ENCODE measurements around the gene DRAM1.
"Not testable (repeated sequence)": the region's sequence is repeated elsewhere in the genome, so short reads cannot be mapped to it uniquely, and the experiment has no call there.

Gene DRAM1

GRCh38 chr12:101852998-101853397 is 24.4 kb upstream of the DRAM1 start:
- no peak for DNase-seq (ENCODE audit: low spot score in 2 of 2)
- ATAC-seq (ENCODE audit: low read depth): no peak
- no peak overlapping the region for H3K4me3 Mint-ChIP-seq
- H3K27ac Mint-ChIP-seq: no peak overlapping the region
- H3K36me3 Mint-ChIP-seq: no peaks in the 10 kb centered on the region
- no peaks in the 10 kb centered on the region for H3K9me3 Mint-ChIP-seq
- H3K4me1 Mint-ChIP-seq: peaks cover 23% of the 10 kb centered on the region
- H3K27me3 Mint-ChIP-seq: no peaks in the 10 kb centered on the region

DNA sequence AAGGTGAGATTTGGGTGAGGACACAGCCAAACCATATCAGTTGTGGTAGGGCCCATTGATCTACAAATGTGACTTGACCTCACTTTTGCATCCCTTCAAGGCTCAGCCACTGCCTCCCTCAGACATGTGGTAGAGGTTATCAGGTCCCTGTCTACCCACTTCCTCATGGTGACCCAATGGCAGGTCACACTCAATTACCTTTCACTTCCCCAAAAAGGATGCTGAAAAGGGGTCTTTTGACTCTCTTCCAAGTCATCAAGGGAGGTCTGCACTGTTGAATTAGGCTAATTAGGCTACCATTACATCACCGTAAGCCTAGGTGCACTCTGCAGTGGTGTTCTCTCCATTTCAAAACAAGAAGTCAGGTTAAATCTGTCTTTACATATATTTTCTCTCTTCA is 22.6 kb upstream of the DRAM1 start:
- no peaks in the 10 kb centered on the region for H3K27me3 Mint-ChIP-seq
- H3K4me1 Mint-ChIP-seq: peaks cover 23% of the 10 kb centered on the region
- DNase-seq (ENCODE audit: low spot score in 2 of 2) (no peak), ATAC-seq (ENCODE audit: low read depth) (peak; percentile 87)
- H3K4me3 Mint-ChIP-seq: no peak overlapping the region
- no peaks in the 10 kb centered on the region for H3K36me3 Mint-ChIP-seq
- peak overlapping the region; percentile 58 for H3K27ac Mint-ChIP-seq
- no peaks in the 10 kb centered on the region for H3K9me3 Mint-ChIP-seq

DNA sequence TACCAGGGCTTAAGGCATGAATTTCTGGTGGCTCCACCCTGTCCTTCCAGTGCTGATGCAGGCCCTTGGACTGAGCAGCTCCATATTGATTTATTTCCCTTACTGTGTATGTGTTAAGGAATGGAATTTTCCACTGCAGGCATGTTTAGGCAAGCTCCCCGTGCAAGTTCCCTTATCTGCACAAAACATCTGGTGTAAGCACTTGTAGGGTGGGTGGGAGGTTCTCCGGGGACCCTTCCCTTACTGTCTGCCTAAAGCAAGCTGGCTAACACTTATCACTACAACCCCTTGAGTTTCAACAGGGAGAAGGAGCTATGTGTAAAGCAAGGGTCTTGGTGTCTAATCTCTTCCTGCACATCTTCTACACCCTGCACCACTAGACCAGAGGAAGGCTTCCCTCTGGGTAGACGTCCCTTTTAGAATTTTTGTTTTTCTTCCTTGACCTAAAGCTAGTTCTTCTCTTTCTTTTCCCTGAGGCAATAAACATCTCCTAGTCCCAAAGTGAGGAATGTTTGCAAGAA is 22.0 kb upstream of the DRAM1 start:
- Mint-ChIP-seq H3K27me3 (no peaks in the 10 kb centered on the region), H3K4me3 (no peak overlapping the region), H3K36me3 (no peaks in the 10 kb centered on the region), H3K9me3 (no peaks in the 10 kb centered on the region), H3K27ac (peak overlapping the region; percentile 58), H3K4me1 (peaks cover 20% of the 10 kb centered on the region)
- no peak for ATAC-seq (ENCODE audit: low read depth)
- no peak for DNase-seq (ENCODE audit: low spot score in 2 of 2)

DNA sequence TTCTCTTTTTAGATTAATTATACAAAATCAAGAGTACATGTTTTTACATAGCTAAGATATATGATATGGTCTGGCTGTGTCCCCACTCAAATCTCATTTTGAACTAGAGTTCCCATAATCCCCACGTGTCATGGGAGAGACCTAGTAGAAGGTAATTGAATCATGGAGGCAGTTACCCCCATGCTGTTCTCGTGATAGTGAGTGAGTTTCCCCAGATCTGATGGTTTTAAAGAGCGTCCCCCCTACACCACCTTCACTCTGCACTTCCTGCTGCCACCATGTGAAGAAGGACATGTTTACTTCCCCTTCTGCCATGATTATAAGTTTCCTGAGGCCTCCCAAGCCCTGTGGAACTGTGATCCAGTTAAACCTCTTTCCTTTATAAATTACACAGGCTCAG is 21.4 kb upstream of the DRAM1 start:
- no peaks in the 10 kb centered on the region for H3K36me3 Mint-ChIP-seq
- no peak overlapping the region for H3K4me3 Mint-ChIP-seq
- DNase-seq (ENCODE audit: low spot score in 2 of 2) (no peak), ATAC-seq (ENCODE audit: low read depth) (no peak)
- peaks cover 20% of the 10 kb centered on the region for H3K4me1 Mint-ChIP-seq
- no peaks in the 10 kb centered on the region for H3K27me3 Mint-ChIP-seq
- H3K9me3 Mint-ChIP-seq: no peaks in the 10 kb centered on the region
- H3K27ac Mint-ChIP-seq: no peak overlapping the region

DNA sequence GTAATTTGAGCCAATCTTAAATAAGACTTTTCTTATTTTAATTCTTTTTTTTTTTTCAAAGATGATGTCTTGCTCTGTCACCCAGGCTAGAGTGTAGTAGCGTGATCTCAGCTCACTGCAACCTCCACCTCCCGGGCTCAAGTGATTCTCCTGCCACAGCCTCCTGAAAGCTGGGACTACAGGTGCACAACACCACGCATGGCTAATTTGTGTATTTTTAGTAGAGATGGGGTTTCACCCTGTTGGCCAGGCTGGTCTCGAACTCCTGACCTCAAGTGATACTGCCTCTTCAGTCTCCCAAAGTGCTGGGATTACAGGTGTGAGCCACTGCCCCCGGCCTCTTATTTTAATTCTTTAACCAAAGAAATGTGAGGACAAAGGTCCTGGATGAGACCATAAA is 20.8 kb upstream of the DRAM1 start:
- not testable (repeated sequence) for H3K27ac Mint-ChIP-seq; H3K36me3 Mint-ChIP-seq; ATAC-seq (ENCODE audit: low read depth); H3K9me3 Mint-ChIP-seq; H3K4me3 Mint-ChIP-seq; DNase-seq (ENCODE audit: low spot score in 2 of 2); H3K27me3 Mint-ChIP-seq
- peaks cover 20% of the 10 kb centered on the region for H3K4me1 Mint-ChIP-seq

DNA sequence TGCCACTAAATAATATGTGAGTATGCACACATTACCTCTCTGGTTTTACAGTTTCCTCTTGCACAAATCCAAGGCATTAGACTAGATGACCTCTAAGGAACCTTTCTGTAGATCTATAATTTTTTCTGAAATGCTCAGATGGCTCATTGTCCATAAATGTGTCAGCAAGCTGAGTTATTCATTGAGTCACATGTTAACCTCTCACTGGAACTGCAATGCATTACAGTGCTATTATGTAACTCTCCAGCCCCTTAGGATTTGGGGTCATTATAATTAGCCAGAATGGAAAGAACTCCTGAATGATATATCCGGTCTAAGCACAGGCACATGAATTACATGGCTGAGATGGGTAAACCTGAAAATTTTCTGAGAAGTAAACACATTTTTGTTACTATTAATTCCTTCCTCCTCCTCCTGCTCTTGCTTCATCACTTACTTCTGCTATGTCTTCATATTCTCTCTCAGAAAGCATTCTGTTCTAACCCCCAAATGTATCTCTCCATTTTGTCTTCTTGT is 20.3 kb upstream of the DRAM1 start:
- Mint-ChIP-seq H3K27me3 (no peaks in the 10 kb centered on the region), H3K4me1 (peaks cover 20% of the 10 kb centered on the region), H3K27ac (no peak overlapping the region), H3K9me3 (no peaks in the 10 kb centered on the region), H3K36me3 (no peaks in the 10 kb centered on the region), H3K4me3 (no peak overlapping the region)
- no peak for DNase-seq (ENCODE audit: low spot score in 2 of 2)
- no peak for ATAC-seq (ENCODE audit: low read depth)

DNA sequence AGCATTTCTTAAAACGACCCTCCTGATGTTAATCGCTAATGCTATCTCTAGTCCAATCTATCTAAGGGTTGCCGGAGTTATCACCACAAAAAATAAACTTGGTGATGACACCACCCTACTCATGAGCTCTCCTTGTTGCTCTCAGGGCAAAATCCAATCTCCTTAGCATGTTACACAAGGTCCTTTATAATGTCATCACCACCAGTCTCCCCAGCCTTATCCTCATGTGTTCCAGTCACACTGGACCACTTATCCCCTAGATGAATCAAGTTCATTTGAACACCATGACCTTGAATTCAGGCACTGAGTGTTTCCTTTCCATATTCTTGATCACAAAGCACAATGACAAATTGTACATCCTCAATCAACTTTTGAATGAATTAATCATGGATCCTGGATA is 19.0 kb upstream of the DRAM1 start:
- H3K4me3 Mint-ChIP-seq: no peak overlapping the region
- H3K27me3 Mint-ChIP-seq: no peaks in the 10 kb centered on the region
- H3K9me3 Mint-ChIP-seq: no peaks in the 10 kb centered on the region
- no peaks in the 10 kb centered on the region for H3K36me3 Mint-ChIP-seq
- DNase-seq (ENCODE audit: low spot score in 2 of 2) (no peak), ATAC-seq (ENCODE audit: low read depth) (no peak)
- H3K27ac Mint-ChIP-seq: no peak overlapping the region
- H3K4me1 Mint-ChIP-seq: peaks cover 20% of the 10 kb centered on the region

- DNase-seq (ENCODE audit: low spot score in 2 of 2) (no peak), ATAC-seq (ENCODE audit: low read depth) (no peak)
- no peak overlapping the region for H3K4me3 Mint-ChIP-seq
- H3K27me3 Mint-ChIP-seq: no peaks in the 10 kb centered on the region
- no peaks in the 10 kb centered on the region for H3K36me3 Mint-ChIP-seq
- H3K27ac Mint-ChIP-seq: no peak overlapping the region
- no peaks in the 10 kb centered on the region for H3K9me3 Mint-ChIP-seq
- H3K4me1 Mint-ChIP-seq: peaks cover 11% of the 10 kb centered on the region
These were observed 17.4 kb upstream of the DRAM1 start for GRCh38 chr12:101859664-101860607.

DNA sequence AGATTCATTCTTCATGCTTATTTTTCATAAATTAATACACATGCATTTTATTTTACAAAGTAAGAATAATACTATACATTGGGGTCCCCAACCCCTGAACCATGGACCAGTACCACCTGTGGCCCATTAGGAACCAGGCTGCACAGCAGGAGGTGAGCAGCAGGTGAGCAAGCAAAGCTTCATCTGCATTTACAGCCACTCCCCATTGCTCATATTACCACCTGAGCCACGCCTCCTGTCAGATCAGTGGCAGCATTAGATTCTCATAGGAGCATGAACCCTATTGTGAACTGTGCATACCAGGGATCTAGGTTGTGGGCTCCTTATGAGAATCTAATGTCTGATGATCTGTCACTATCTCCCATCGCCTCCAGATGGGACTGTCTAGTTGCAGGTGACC is 15.7 kb upstream of the DRAM1 start:
- DNase-seq (ENCODE audit: low spot score in 2 of 2); H3K4me1 Mint-ChIP-seq; H3K4me3 Mint-ChIP-seq; H3K27me3 Mint-ChIP-seq; H3K36me3 Mint-ChIP-seq; H3K9me3 Mint-ChIP-seq; H3K27ac Mint-ChIP-seq; ATAC-seq (ENCODE audit: low read depth): not testable (repeated sequence)

GRCh38 chr12:101862245-101862644 is 15.1 kb upstream of the DRAM1 start:
- H3K36me3 Mint-ChIP-seq: no peaks in the 10 kb centered on the region
- H3K27ac Mint-ChIP-seq: no peak overlapping the region
- no peak overlapping the region for H3K4me3 Mint-ChIP-seq
- no peaks in the 10 kb centered on the region for H3K9me3 Mint-ChIP-seq
- H3K4me1 Mint-ChIP-seq: no peaks in the 10 kb centered on the region
- H3K27me3 Mint-ChIP-seq: no peaks in the 10 kb centered on the region
- ATAC-seq (ENCODE audit: low read depth) (no peak), DNase-seq (ENCODE audit: low spot score in 2 of 2) (no peak)

DNA sequence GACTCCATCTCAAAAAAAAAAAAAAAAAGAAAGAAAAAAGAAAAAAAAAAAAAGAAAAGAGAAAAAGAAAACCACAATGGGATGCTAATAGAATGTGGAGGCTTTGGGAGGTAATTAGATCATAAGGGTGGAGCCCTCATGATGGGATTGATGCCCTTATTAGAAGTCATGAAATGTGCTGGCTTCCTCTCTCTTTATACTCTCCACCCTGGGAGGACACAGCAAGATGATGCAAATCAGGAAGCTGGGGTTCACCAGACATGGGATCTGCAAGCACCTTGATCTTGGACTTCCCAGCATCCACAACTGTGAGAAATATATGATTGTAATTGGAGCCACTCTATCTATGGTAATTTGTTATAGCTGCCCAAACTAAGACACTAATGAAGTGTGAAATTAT is 13.4 kb upstream of the DRAM1 start:
- Mint-ChIP-seq H3K4me1 (no peaks in the 10 kb centered on the region), H3K9me3 (no peaks in the 10 kb centered on the region), H3K27ac (no peak overlapping the region), H3K36me3 (no peaks in the 10 kb centered on the region), H3K27me3 (no peaks in the 10 kb centered on the region), H3K4me3 (no peak overlapping the region)
- DNase-seq (ENCODE audit: low spot score in 2 of 2) (no peak), ATAC-seq (ENCODE audit: low read depth) (no peak)

GRCh38 chr12:101866615-101867373 is 10.6 kb upstream of the DRAM1 start:
- no peak for DNase-seq (ENCODE audit: low spot score in 2 of 2)

DNA sequence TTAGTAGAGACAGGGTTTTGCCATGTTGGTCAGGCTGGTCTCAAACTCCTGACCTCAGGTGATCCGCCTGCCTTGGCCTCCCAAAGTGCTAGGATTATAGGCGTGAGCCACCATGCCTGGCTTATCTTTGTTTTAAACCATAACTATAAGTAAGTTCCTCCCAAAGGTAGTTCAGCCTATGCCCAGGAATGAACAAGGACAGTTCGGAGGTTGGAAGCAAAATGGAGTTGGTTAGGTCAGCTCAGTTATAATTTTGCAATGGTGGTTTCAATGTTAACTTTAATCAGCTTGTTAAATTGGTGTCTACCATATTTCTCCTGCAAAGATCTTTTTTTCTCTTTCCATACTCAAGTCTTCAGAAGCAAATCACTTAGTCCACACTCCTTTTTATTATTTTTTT is 9.8 kb upstream of the DRAM1 start:
- not testable (repeated sequence) for H3K36me3 Mint-ChIP-seq; H3K9me3 Mint-ChIP-seq; ATAC-seq (ENCODE audit: low read depth); H3K4me1 Mint-ChIP-seq; DNase-seq (ENCODE audit: low spot score in 2 of 2); H3K27ac Mint-ChIP-seq; H3K4me3 Mint-ChIP-seq; H3K27me3 Mint-ChIP-seq

More at GRCh38 chr12:101866615-101867373, 10.6 kb upstream of the DRAM1 start:
- no peaks in the 10 kb centered on the region for H3K36me3 Mint-ChIP-seq
- H3K27ac Mint-ChIP-seq: no peak overlapping the region
- H3K4me3 Mint-ChIP-seq: no peak overlapping the region
- no peaks in the 10 kb centered on the region for H3K4me1 Mint-ChIP-seq
- H3K27me3 Mint-ChIP-seq: no peaks in the 10 kb centered on the region
- ATAC-seq (ENCODE audit: low read depth): no peak
- H3K9me3 Mint-ChIP-seq: no peaks in the 10 kb centered on the region

GRCh38 chr12:101870925-101871324 is 6.5 kb upstream of the DRAM1 start:
- H3K27me3 Mint-ChIP-seq: no peaks in the 10 kb centered on the region
- DNase-seq (ENCODE audit: low spot score in 2 of 2): no peak
- H3K9me3 Mint-ChIP-seq: no peaks in the 10 kb centered on the region
- H3K36me3 Mint-ChIP-seq: no peaks in the 10 kb centered on the region
- no peak overlapping the region for H3K4me3 Mint-ChIP-seq
- ATAC-seq (ENCODE audit: low read depth): no peak
- no peaks in the 10 kb centered on the region for H3K4me1 Mint-ChIP-seq
- no peak overlapping the region for H3K27ac Mint-ChIP-seq

All from memory B cell (primary cell).